Gastrocnemius medialis (tissue), 4 donors: ENCODE measurements around the gene ATXN10.

Experiments
- POLR2A ChIP-seq, 2 donors: fragments of 450-650 bp; IDR thresholded peaks; one replicate each; pipeline ENCODE4 v1.6.1; 2017; ENCODE audit warnings: antibody characterized with exemption in 2 of 2, mild to moderate bottlenecking in 2 of 2, moderate library complexity in 2 of 2
- TF ChIP-seq, protein P1 (sequence below), 5 experiments: fragments of 450-650 bp in 3 of 5; fragments of 200-600 bp in 2 of 5; sonication (generic) in 2 of 5; IDR thresholded peaks in 4 of 5; conservative IDR thresholded peaks in 1 of 5; 1 replicate in 4 of 5; 2 replicates in 1 of 5; pipeline ENCODE4 v1.5.1; 2016 to 2019; ENCODE audit warnings: antibody characterized with exemption in 5 of 5, mild to moderate bottlenecking in 3 of 5, moderate library complexity in 3 of 5

DNA sequence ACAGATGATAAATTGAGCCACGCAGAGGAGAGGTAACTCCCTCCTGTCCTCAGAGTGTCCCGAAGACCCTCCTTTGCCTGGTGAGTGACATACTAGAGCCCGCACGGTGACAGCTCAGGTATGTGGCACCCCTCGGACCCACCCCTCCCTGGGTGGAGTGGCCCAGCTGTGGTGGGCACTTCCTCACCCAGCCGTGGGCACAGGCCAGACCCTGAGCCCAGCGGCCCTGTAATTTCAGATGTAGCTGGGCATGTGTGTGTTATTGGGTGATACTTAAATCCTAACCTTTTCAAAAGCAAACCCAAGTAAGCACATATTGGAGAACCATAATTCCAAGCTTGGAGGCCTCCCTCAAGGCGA is 212.2 kb downstream of the ATXN10 start:
- TF ChIP-seq, protein P1, sequence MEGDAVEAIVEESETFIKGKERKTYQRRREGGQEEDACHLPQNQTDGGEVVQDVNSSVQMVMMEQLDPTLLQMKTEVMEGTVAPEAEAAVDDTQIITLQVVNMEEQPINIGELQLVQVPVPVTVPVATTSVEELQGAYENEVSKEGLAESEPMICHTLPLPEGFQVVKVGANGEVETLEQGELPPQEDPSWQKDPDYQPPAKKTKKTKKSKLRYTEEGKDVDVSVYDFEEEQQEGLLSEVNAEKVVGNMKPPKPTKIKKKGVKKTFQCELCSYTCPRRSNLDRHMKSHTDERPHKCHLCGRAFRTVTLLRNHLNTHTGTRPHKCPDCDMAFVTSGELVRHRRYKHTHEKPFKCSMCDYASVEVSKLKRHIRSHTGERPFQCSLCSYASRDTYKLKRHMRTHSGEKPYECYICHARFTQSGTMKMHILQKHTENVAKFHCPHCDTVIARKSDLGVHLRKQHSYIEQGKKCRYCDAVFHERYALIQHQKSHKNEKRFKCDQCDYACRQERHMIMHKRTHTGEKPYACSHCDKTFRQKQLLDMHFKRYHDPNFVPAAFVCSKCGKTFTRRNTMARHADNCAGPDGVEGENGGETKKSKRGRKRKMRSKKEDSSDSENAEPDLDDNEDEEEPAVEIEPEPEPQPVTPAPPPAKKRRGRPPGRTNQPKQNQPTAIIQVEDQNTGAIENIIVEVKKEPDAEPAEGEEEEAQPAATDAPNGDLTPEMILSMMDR (IDR thresholded peaks at IDR 0.05 in 4 of 5, conservative IDR thresholded peaks at IDR 0.05 in 1 of 5) = no peak
- no peak for TF ChIP-seq POLR2A (IDR thresholded peaks at IDR 0.05)
